Spleen (tissue), 7 donors: ENCODE measurements around the gene KLHL34.

Source experiments
- POLR2AphosphoS5 ChIP-seq, 3 donors: sonication (generic); formaldehyde crosslinking; IDR thresholded peaks; one replicate each; pipeline ENCODE4 v1.5.1; 2017; ENCODE audit warnings: antibody characterized with exemption in 3 of 3
- TF ChIP-seq, protein P1 (sequence below), 11 experiments: fragments of 200-600 bp in 7 of 11; fragments of 450-650 bp in 4 of 11; sonication (generic) in 4 of 11; IDR thresholded peaks in 8 of 11; conservative IDR thresholded peaks in 3 of 11; 1 replicate in 7 of 11; 2 replicates in 4 of 11; pipeline versions ENCODE4 v1.4.0 to v1.8.0; 2016 to 2021; ENCODE audit warnings: antibody characterized with exemption in 11 of 11, inconsistent platforms in 4 of 11, mild to moderate bottlenecking in 1 of 11
- donor health status: DM: no; HTN: no; CAD: no; lungs with moderate emphysema.
- donor health status: DM: no; HTN: no; CAD: no.
- donor health status: DM: no; HTN: no; CAD: no.

DNA sequence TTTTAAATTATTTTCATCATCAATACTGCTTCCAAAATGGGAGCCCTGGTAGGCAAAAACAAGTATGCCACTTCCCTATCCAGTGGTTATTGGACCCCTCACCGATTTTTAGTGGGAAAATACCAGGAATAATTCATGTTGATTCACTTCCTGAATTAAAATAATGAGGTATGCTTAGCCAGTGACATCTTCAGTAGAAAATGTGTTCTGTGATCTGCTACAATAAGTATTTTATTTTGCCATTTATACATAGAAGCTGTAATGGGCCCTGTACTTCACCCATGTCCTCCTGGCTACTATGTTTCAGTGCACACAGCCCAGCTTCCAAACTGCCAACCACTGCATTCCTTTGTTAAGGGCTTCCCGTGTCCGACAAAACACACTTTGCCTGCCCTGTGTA lies 41.0 kb upstream of the KLHL34 start:
- no peak for TF ChIP-seq POLR2AphosphoS5 (IDR thresholded peaks at IDR 0.05)
- TF ChIP-seq, protein P1, sequence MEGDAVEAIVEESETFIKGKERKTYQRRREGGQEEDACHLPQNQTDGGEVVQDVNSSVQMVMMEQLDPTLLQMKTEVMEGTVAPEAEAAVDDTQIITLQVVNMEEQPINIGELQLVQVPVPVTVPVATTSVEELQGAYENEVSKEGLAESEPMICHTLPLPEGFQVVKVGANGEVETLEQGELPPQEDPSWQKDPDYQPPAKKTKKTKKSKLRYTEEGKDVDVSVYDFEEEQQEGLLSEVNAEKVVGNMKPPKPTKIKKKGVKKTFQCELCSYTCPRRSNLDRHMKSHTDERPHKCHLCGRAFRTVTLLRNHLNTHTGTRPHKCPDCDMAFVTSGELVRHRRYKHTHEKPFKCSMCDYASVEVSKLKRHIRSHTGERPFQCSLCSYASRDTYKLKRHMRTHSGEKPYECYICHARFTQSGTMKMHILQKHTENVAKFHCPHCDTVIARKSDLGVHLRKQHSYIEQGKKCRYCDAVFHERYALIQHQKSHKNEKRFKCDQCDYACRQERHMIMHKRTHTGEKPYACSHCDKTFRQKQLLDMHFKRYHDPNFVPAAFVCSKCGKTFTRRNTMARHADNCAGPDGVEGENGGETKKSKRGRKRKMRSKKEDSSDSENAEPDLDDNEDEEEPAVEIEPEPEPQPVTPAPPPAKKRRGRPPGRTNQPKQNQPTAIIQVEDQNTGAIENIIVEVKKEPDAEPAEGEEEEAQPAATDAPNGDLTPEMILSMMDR (IDR thresholded peaks at IDR 0.05 in 8 of 11, conservative IDR thresholded peaks at IDR 0.05 in 3 of 11) = no peak
